ENCODE measurements around the gene B3GALT5.

B3GALT5 gene

GRCh38 chr21:39616211-39616772, 3.6 kb downstream of the B3GALT5 start:
- Histone ChIP-seq H2BK15ac (ENCODE audit: low read depth, poor library complexity, severe bottlenecking) (no peak overlapping the region), H3K9ac (ENCODE audit: low read length) (no peak overlapping the region), H2AFZ (ENCODE audit: low read depth, low read length) (no peak overlapping the region), H3K79me1 (replicated peaks; ENCODE audit: low read length, poor library complexity, severe bottlenecking) (peaks cover 24% of the 10 kb centered on the region), H2BK120ac (ENCODE audit: low read depth, low read length) (no peak overlapping the region), H2BK12ac (ENCODE audit: low read length in 2 of 2) (no peak overlapping the region), H3K4me2 (ENCODE audit: low read length, poor library complexity, severe bottlenecking) (no peak overlapping the region), H3K9me3 (ENCODE audit: control insufficient read depth, low read length) (no peaks in the 10 kb centered on the region), H3K18ac (ENCODE audit: low read depth in 1 of 2, low read length in 2 of 2) (no peak overlapping the region), H3K27me3 (ENCODE audit: control insufficient read depth in 1 of 2, insufficient read depth in 1 of 2, low read length in 2 of 2) (peaks cover 0 to 50% of the 10 kb centered on the region in 2 experiments), H3K4me3 (ENCODE audit: insufficient read depth in 1 of 2, low read depth in 1 of 2, low read length in 2 of 2) (no peak overlapping the region), H4K91ac (ENCODE audit: low read length) (no peak overlapping the region), H3K4ac (ENCODE audit: low read depth in 1 of 2, low read length in 2 of 2) (no peak overlapping the region), H3K27ac (ENCODE audit: low read length, poor library complexity, severe bottlenecking) (no peak overlapping the region), H3K14ac (ENCODE audit: low read length in 2 of 2) (no peak overlapping the region), H3K36me3 (ENCODE audit: control insufficient read depth in 1 of 2, insufficient read depth in 2 of 2, low read depth in 1 of 2, low read length in 2 of 2) (no peaks in the 10 kb centered on the region), H3K4me1 (ENCODE audit: control insufficient read depth, insufficient read depth, low read depth, low read length) (peaks cover 8% of the 10 kb centered on the region), H3K23ac (ENCODE audit: low read length in 2 of 2) (no peak overlapping the region), H4K8ac (ENCODE audit: low read length) (no peak overlapping the region), H2BK5ac (ENCODE audit: low read depth, low read length, poor library complexity, severe bottlenecking) (no peak overlapping the region), H2AK5ac (ENCODE audit: low read length, severe bottlenecking) (no peak overlapping the region)
- no peak for DNase-seq
- WGBS: 65% methylated on average over 5 of the region's 5 CpGs

GRCh38 chr21:39620856-39621255, 8.1 kb downstream of the B3GALT5 start:
- no peak overlapping the region for H3K27ac ChIP-seq (ENCODE audit: low read length, poor library complexity, severe bottlenecking)

GRCh38 chr21:39625211-39625895, 12.6 kb downstream of the B3GALT5 start:
- H3K4me3 ChIP-seq (ENCODE audit: insufficient read depth in 1 of 2, low read depth in 1 of 2, low read length in 2 of 2): no peak overlapping the region
- peaks cover 0 to 2% of the 10 kb centered on the region in 2 experiments for H3K36me3 ChIP-seq (ENCODE audit: control insufficient read depth in 1 of 2, insufficient read depth in 2 of 2, low read depth in 1 of 2, low read length in 2 of 2)
- no peak overlapping the region for H3K4ac ChIP-seq (ENCODE audit: low read depth in 1 of 2, low read length in 2 of 2)
- H3K79me1 ChIP-seq (replicated peaks; ENCODE audit: low read length, poor library complexity, severe bottlenecking): peaks cover 25% of the 10 kb centered on the region
- H2BK15ac ChIP-seq (ENCODE audit: low read depth, poor library complexity, severe bottlenecking): no peak overlapping the region
- H2BK12ac ChIP-seq (ENCODE audit: low read length in 2 of 2): no peak overlapping the region
- no peak overlapping the region for H2BK5ac ChIP-seq (ENCODE audit: low read depth, low read length, poor library complexity, severe bottlenecking)
- H3K27me3 ChIP-seq (ENCODE audit: control insufficient read depth in 1 of 2, insufficient read depth in 1 of 2, low read length in 2 of 2): no peaks in the 10 kb centered on the region
- no peak overlapping the region for H3K23ac ChIP-seq (ENCODE audit: low read length in 2 of 2)
- H3K9me3 ChIP-seq (ENCODE audit: control insufficient read depth, low read length): peaks cover 10% of the 10 kb centered on the region
- no peak overlapping the region for H3K4me2 ChIP-seq (ENCODE audit: low read length, poor library complexity, severe bottlenecking)
- no peak overlapping the region for H4K8ac ChIP-seq (ENCODE audit: low read length)
- no peak overlapping the region for H2AK5ac ChIP-seq (ENCODE audit: low read length, severe bottlenecking)
- H4K91ac ChIP-seq (ENCODE audit: low read length): no peak overlapping the region
- DNase-seq: no peak
- peaks cover 3% of the 10 kb centered on the region for H3K4me1 ChIP-seq (ENCODE audit: control insufficient read depth, insufficient read depth, low read depth, low read length)
- no peak overlapping the region for H2AFZ ChIP-seq (ENCODE audit: low read depth, low read length)
- no peak overlapping the region for H2BK120ac ChIP-seq (ENCODE audit: low read depth, low read length)
- H3K18ac ChIP-seq (ENCODE audit: low read depth in 1 of 2, low read length in 2 of 2): no peak overlapping the region
- no peak overlapping the region for H3K14ac ChIP-seq (ENCODE audit: low read length in 2 of 2)
- H3K27ac ChIP-seq (ENCODE audit: low read length, poor library complexity, severe bottlenecking): no peak overlapping the region
- no peak overlapping the region for H3K9ac ChIP-seq (ENCODE audit: low read length)
- WGBS: 90% methylated on average over 10 of the region's 12 CpGs

More at GRCh38 chr21:39620856-39621255, 8.1 kb downstream of the B3GALT5 start:
- no peak overlapping the region for H2BK12ac ChIP-seq (ENCODE audit: low read length in 2 of 2)
- H3K9ac ChIP-seq (ENCODE audit: low read length): no peak overlapping the region
- no peak overlapping the region for H3K14ac ChIP-seq (ENCODE audit: low read length in 2 of 2)
- no peak for DNase-seq
- peaks cover 0 to 2% of the 10 kb centered on the region in 2 experiments for H3K36me3 ChIP-seq (ENCODE audit: control insufficient read depth in 1 of 2, insufficient read depth in 2 of 2, low read depth in 1 of 2, low read length in 2 of 2)
- peaks cover 25% of the 10 kb centered on the region for H3K79me1 ChIP-seq (replicated peaks; ENCODE audit: low read length, poor library complexity, severe bottlenecking)
- H3K23ac ChIP-seq (ENCODE audit: low read length in 2 of 2): no peak overlapping the region
- H3K4me3 ChIP-seq (ENCODE audit: insufficient read depth in 1 of 2, low read depth in 1 of 2, low read length in 2 of 2): no peak overlapping the region
- H3K4ac ChIP-seq (ENCODE audit: low read depth in 1 of 2, low read length in 2 of 2): no peak overlapping the region
- no peak overlapping the region for H2BK15ac ChIP-seq (ENCODE audit: low read depth, poor library complexity, severe bottlenecking)
- H3K4me1 ChIP-seq (ENCODE audit: control insufficient read depth, insufficient read depth, low read depth, low read length): no peaks in the 10 kb centered on the region
- H2BK5ac ChIP-seq (ENCODE audit: low read depth, low read length, poor library complexity, severe bottlenecking): no peak overlapping the region
- H3K4me2 ChIP-seq (ENCODE audit: low read length, poor library complexity, severe bottlenecking): no peak overlapping the region
- H3K27me3 ChIP-seq (ENCODE audit: control insufficient read depth in 1 of 2, insufficient read depth in 1 of 2, low read length in 2 of 2): peaks cover 0 to 9% of the 10 kb centered on the region in 2 experiments
- no peak overlapping the region for H3K18ac ChIP-seq (ENCODE audit: low read depth in 1 of 2, low read length in 2 of 2)
- H2AK5ac ChIP-seq (ENCODE audit: low read length, severe bottlenecking): no peak overlapping the region
- H2BK120ac ChIP-seq (ENCODE audit: low read depth, low read length): no peak overlapping the region
- H4K91ac ChIP-seq (ENCODE audit: low read length): no peak overlapping the region
- H4K8ac ChIP-seq (ENCODE audit: low read length): no peak overlapping the region
- H3K9me3 ChIP-seq (ENCODE audit: control insufficient read depth, low read length): peaks cover 10% of the 10 kb centered on the region
- H2AFZ ChIP-seq (ENCODE audit: low read depth, low read length): no peak overlapping the region

- Histone ChIP-seq H3K23ac (ENCODE audit: low read length in 2 of 2) (no peak overlapping the region), H2BK5ac (ENCODE audit: low read depth, low read length, poor library complexity, severe bottlenecking) (no peak overlapping the region), H2BK120ac (ENCODE audit: low read depth, low read length) (no peak overlapping the region), H3K4me2 (ENCODE audit: low read length, poor library complexity, severe bottlenecking) (no peak overlapping the region), H3K18ac (ENCODE audit: low read depth in 1 of 2, low read length in 2 of 2) (no peak overlapping the region), H4K91ac (ENCODE audit: low read length) (no peak overlapping the region), H3K9ac (ENCODE audit: low read length) (no peak overlapping the region), H3K36me3 (ENCODE audit: control insufficient read depth in 1 of 2, insufficient read depth in 2 of 2, low read depth in 1 of 2, low read length in 2 of 2) (peaks cover 0 to 2% of the 10 kb centered on the region in 2 experiments), H3K79me1 (replicated peaks; ENCODE audit: low read length, poor library complexity, severe bottlenecking) (peaks cover 25% of the 10 kb centered on the region), H3K27me3 (ENCODE audit: control insufficient read depth in 1 of 2, insufficient read depth in 1 of 2, low read length in 2 of 2) (no peaks in the 10 kb centered on the region), H2BK12ac (ENCODE audit: low read length in 2 of 2) (no peak overlapping the region), H3K14ac (ENCODE audit: low read length in 2 of 2) (no peak overlapping the region), H2AK5ac (ENCODE audit: low read length, severe bottlenecking) (peak overlapping the region; percentile 3), H3K9me3 (ENCODE audit: control insufficient read depth, low read length) (peaks cover 9% of the 10 kb centered on the region), H2AFZ (ENCODE audit: low read depth, low read length) (no peak overlapping the region), H3K4me3 (ENCODE audit: insufficient read depth in 1 of 2, low read depth in 1 of 2, low read length in 2 of 2) (no peak overlapping the region), H4K8ac (ENCODE audit: low read length) (no peak overlapping the region), H3K27ac (ENCODE audit: low read length, poor library complexity, severe bottlenecking) (no peak overlapping the region), H3K4ac (ENCODE audit: low read depth in 1 of 2, low read length in 2 of 2) (no peak overlapping the region), H3K4me1 (ENCODE audit: control insufficient read depth, insufficient read depth, low read depth, low read length) (peaks cover 17% of the 10 kb centered on the region), H2BK15ac (ENCODE audit: low read depth, poor library complexity, severe bottlenecking) (no peak overlapping the region)
- DNase-seq: no peak
- WGBS: 91% methylated on average over 8 of the region's 8 CpGs
These were observed 15.6 kb downstream of the B3GALT5 start for GRCh38 chr21:39628385-39628784.

Data from mesenchymal stem cell (in vitro differentiated cells and primary cell).